HG03280 (cell line): Measurements from ENCODE around the gene KRT1.

Experiments
- ATAC-seq: cut with Tn5 transposase; IDR thresholded peaks from one replicate; pipeline ENCODE4 v1.9.1; 2021; ENCODE audit warnings: mild to moderate bottlenecking, moderate library complexity; ENCODE audit not compliant: unreplicated experiment

The KRT1 gene

GRCh38 chr12:52662093-52662917, 17.9 kb downstream of the KRT1 start:
- no peak for ATAC-seq

DNA sequence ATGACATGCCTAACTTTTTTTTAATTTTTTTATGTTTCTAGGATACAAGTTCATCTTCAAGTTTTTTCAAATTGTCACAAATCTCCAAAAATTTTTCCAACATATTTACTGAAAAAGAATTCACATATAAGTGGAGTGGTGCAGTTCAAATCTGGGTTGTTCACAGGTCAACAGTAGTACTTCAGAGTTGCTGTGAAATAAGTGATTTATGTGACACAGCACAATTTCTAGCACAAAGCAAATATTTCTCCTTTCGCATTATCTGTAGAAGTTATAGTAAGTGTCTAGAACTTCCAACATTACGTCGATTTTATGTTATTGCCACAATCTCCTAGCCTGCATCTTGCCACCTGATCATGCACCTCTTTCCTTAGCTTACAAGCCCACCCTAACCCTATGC, 18.5 kb downstream of the KRT1 start:
- no peak for ATAC-seq

GRCh38 chr12:52660934-52661499, 19.2 kb downstream of the KRT1 start:
- no peak for ATAC-seq

- ATAC-seq: no peak
Measured at GRCh38 chr12:52659951-52660350, 20.3 kb downstream of the KRT1 start.

DNA sequence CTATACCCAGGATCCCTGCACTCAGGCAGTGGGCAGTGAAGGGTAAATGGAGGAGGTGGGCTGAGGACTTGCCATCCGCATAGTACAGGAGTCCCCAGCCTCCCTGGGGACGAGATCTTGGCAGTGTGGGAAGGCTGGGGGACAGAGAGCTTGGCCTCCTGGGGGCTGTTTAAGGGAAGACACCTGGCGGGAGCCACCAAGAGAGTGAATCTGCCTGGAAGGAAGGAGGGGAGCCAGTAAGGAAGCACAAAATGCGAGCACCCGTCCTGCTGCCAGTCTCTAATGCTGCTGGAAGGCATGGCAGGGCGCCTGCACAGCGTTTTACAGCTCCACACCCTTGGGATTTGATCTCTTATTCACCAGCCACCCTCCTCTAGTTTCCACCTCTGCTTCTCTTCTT, 20.8 kb downstream of the KRT1 start:
- no peak for ATAC-seq

DNA sequence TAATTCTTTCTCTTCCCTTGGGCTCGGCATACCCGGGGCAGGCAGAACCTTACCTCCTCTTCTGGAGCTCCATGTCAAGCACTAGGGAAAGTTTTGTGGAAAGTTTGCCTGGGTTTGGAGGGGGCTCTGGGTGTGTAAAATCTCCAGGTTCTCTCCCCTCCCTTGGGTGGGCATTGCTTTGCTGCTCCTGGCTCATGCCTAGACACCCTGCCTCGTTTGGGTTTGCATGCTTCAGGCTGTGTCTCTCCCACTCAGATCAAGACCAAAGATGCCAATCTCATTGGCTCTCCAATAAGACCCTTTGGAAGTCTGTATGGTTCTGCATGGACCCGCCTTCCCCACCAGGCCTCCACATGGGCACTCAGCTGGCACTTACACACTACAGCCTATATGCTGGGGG, 22.0 kb downstream of the KRT1 start:
- ATAC-seq: no peak

GRCh38 chr12:52657250-52657902, 22.8 kb downstream of the KRT1 start:
- no peak for ATAC-seq

GRCh38 chr12:52656616-52657015, 23.6 kb downstream of the KRT1 start:
- ATAC-seq: no peak

GRCh38 chr12:52655720-52656124, 24.5 kb downstream of the KRT1 start:
- ATAC-seq: no peak

DNA sequence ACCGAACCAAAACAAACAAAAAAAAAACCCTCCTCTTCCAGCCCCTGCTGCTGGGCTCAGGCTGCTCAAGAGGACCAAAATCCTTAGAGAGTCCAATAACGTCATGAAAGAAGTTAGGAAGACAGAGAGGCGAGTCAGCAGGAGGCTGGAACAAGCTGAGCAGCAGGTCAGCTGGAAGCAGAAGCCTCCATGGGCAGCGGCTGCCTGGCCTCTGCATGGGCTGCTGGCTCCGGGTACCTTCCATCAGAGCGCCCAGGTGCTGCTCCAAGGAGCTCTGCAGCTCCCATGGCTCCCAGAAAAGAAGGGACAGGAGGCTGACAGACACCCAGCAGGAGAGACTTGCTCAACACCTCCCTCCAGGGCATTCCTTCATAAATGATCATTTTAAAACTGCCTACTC, 25.0 kb downstream of the KRT1 start:
- ATAC-seq: no peak

GRCh38 chr12:52651726-52652261, 28.4 kb downstream of the KRT1 start, which contains the start of gene KRT2:
KRT2 (minus strand) TSS chr12:52652211; CDS start chr12:52652142, 69 bp downstream.
- ATAC-seq: no peak

- no peak for ATAC-seq
Measured at GRCh38 chr12:52650520-52651081, 29.6 kb downstream of the KRT1 start.

- ATAC-seq: no peak
Measured at GRCh38 chr12:52649066-52649465, 31.1 kb downstream of the KRT1 start.

DNA sequence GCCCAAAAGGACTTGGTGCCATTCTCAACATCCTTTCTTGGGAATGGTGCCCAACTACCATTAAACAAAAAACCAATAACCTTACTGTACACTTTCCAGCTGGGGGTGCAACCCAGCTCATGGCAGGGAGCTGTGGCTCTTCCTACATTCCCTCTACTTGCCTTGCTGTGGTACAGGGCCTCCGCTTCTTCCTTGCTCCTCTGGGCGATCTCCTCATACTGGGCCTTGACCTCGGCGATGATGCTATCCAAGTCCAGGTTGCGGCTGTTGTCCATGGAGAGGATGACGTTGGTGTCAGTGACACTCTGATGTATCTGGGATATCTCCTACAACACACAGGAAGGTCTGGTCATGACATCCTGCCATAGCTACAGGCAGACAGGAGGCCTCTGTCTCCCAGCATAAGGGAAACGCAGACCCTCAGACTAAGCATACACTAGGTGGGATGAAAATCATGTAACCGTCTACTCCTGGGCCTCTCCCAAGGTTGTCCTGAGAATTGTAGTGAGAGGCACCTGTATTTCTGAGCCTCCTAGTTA, 32.1 kb downstream of the KRT1 start:
- no peak for ATAC-seq

- no peak for ATAC-seq
Measured at GRCh38 chr12:52647601-52648000, 32.6 kb downstream of the KRT1 start.

DNA sequence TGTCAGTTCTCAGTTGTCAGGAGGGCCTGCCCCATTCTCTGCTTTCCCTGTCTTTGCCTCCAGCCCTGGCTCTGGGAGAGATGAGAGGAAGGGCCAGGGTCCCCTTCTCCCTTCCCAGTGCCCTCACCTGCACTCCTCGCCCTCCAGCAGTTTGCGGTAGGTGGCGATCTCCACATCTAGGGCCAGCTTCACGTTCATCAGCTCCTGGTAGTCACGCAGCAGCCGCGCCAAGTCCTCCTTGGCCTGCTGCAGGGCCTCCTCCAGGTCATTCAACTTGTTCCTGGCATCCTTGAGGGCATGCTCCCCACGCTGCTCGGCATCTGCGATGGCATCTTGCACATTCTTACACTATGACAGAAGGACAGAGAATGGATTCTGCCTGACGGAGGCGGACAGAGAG, 33.6 kb downstream of the KRT1 start:
- no peak for ATAC-seq

- no peak for ATAC-seq
Measured at GRCh38 chr12:52645982-52646381, 34.2 kb downstream of the KRT1 start.

GRCh38 chr12:52645120-52645761, 35.0 kb downstream of the KRT1 start:
- ATAC-seq: no peak

DNA sequence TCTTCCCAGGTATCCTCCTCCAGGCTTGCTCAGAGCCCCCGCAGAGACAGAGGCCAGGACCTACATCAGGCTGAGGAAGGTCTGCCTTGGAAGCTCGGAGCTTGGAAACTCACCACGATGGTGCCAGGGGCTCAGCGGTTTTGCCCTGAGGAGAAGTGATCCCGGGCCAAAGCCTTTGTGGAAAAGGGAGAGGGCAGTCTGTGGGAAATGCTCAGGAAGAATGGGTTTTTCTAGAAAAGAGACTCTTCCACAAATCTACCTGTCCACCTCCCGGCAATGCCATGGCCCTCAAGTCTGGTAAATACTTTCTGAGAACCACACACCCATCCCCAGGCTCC, 36.2 kb downstream of the KRT1 start:
- ATAC-seq: no peak

GRCh38 chr12:52643233-52644077, 36.8 kb downstream of the KRT1 start:
- no peak for ATAC-seq
